ENCODE measurements around the gene SPIRE1.

GRCh38 chr18:12699747-12700146, 41.8 kb upstream of the SPIRE1 start:
- TF ChIP-seq CTCF (IDR thresholded peaks at IDR 0.05; ENCODE audit: low read depth, low read length) (no peak), MYC (IDR thresholded peaks at IDR 0.05; ENCODE audit: low read depth, low read length) (no peak), POLR2A (IDR thresholded peaks at IDR 0.05; ENCODE audit: extremely low read depth, insufficient read length) (no peak)
- TF ChIP-seq, protein P1, sequence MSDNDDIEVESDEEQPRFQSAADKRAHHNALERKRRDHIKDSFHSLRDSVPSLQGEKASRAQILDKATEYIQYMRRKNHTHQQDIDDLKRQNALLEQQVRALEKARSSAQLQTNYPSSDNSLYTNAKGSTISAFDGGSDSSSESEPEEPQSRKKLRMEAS (IDR thresholded peaks at IDR 0.05; ENCODE audit: low read depth, low read length) = no peak

Data from NB4 (cell line).